NCI-H446 (cell line): ENCODE results near the gene FAM200A.
A peak's percentile ranks its signal among the peaks of the same experiment; 100 is the strongest.
"Not testable (repeated sequence)": the region's sequence is repeated elsewhere in the genome, so short reads cannot be mapped to it uniquely, and the experiment has no call there.

Experiments
- DNase-seq, 2 experiments: peaks; one replicate each; lab custom pipeline; 2025; lab: John Stamatoyannopoulos, UW

FAM200A gene

DNA sequence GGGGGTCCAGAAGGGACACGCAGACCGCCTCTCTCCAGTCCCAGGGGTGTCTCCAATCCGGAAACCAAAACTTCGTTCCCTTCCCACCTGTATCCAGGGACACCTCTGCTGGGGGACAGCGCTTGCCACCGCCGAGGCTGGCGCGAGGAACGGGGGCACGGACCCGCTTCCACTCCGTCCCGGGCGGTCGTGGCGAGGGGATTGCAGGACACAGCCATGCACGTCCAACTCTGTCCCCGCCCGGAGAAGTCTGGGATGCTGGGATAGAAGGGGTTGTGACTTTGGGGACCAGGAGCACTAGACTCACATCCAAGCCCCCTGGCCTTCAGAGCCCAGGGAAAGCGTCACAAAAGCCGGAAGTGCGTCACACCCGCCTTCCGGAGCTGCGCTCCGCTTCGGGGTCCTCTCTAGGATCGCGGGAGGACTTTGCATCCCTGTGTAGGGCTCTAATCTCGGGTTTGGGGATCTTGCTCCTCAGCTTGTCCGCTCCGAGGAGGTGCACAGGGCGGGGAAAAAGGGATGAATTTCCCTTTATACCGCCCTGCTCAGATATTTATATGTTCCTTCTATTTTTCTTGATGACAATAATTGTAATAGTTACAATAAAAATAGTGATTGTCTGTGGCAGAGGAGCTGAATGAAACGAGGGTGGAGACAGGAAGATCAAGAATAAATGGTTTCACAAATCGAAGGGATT lies at the start of gene FAM200A:
Gene FAM200A, minus strand, starts transcription at position 348 of the 697 bp plus-strand sequence. CDS start 3,707 bp downstream, outside the sequence.
- DNase-seq, result peak; percentile 64 to 89

DNA sequence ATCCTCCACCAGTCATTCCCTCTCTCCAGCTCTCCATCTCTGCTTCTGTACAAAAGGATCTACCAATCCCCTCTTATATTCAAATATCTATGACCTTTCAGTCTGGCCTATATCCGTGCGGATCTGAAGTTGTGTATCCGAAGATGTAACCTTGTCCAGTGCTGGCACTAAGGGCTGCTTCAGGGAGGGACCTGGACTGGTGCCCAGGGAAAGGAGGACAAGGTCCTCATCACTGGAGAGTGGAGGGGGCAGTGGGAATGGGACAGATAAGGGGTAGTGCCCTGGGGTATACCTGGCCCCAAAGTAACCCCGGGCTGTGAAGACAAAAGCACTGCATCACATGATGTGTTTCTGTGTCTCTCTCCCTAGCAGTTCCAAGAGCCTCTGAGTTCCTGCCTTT lies 47.9 kb upstream of the FAM200A start:
- DNase-seq, result no peak

DNA sequence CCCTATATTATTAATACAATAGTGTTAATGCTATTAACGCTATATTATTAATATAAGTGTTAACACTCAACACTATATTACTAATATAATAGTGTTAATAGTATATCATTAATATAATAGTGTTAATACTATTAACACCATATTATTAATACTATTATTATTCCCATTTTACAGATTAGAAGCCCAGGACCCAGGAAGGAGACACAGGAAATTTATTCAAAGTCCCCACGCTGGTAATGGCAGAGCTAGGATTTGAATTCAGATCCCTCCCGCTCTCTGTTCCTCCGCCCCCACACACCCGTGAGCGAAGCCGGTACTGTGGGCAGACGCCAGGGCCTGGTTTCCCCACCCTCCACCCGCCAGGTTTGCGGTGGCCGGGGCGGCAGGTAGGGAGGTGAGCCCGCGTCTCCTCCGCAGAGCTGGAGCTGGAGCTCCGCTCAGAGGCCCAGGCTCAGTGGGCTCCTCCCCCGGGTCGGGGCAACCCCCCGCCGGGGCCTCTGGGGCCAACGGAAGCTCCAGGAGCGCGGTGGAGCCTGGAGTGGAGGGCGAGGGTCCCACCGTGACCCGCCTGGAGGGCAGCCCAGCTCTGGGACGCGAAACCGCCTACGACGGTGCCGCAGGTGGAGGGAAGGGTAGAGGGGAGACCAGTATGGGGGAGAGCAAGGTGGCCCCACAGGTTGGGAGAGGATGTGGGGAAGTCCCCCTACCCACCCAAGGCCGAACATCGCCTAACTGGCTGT lies 46.0 kb upstream of the FAM200A start, which contains the start of gene TMEM225B:
Gene TMEM225B, plus strand, starts transcription at position 506 of the 740 bp plus-strand sequence. CDS start 6,122 bp downstream, outside the sequence.
- no peak for DNase-seq

DNA sequence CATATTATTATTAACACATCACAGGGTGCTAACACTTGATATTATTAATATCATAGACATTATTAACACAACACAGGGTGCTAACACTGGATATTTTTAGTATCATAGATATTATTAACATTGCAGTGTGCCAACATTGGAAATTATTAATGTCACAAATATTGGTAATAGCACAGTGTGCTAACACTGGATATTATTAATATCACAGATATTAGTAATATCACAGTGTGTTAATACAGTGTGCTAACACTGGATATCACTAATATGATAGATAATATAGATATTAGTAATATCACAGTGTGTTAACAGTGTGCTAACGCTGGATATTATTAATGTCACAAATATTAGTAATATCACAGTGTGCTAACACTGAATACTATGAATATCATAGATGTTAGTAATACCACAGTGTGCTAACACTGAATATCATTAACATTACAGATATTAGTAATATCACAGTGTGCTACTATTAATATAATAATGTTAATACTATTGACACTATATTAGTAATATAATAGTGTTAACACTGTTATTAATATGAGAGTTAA lies 44.6 kb upstream of the FAM200A start:
- DNase-seq, result no peak

DNA sequence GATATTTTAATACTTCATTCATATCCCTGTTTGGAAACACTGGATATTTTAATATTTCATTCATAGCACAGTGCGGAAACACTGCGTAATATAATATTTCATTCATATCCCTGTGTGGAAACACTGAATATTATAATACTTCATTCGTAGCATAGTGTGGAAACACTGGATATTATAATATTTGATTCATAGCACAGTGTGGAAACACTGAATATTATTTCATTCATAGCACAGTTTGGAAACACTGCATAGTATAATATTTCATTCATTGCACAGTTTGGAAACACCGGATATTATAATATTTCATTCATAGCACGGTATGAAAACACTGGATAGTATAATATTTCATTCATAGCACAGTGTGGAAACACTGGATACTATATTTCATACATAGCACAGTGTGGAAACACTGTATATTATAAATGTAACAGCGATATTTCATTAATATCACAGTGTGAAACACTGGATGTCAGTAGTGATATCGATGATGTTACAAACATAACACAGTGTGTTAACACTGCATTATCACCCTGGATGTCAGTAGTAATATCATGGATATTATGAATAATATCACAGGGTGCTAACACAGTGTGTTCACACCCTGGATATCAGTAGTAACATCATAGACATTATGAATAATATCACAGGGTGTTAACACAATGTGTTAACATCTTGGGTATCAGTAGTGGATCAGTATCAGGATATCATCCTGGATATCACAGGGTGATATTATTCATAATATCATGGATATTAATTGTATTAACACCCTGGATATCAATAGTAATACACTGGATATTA lies 43.2 kb upstream of the FAM200A start:
- no peak for DNase-seq

DNA sequence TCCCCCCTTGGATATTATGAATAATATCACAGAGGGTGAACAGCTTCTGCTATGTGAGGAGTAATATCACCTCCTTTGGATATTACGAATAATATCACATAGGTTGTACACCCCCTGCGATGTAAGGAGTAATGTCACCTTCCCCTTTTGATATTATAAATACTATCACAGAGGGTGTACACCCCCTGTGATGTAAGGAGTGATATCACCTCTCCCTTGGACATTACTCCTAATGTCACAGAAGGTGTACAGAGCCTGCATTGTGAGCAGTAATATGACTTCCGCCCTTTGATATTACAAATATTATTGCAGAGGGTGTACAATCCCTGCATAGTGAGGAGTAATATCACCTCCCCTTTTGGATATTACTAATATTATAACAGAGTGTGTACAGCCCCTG lies 37.0 kb upstream of the FAM200A start:
- DNase-seq, result no peak

DNA sequence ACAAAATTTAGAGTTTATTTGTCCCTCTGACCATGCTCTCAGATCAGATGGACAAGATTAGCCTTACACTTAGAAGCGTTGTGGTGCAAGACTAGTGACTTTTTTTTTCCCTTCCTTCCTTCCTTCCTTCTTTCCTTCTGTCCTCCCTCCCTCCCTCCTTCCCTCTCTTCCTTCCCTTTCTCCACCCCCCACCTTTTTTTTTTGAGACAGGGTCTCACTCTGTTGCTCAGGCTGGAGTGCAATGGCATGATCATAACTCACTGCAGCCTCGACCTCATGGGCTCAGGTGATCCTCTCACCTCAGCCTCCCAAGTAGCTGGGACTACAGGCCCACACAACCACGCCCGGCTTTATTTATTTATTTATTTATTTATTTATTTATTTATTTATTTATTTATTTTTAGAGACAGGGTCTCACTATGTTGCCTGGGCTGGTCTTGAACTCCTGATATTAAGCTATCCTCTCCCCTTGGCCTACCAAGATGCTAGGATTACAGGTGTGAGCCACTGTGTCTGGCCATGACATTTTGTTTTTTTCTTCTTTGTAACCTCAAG lies 28.9 kb upstream of the FAM200A start:
- DNase-seq, result not testable (repeated sequence)

DNA sequence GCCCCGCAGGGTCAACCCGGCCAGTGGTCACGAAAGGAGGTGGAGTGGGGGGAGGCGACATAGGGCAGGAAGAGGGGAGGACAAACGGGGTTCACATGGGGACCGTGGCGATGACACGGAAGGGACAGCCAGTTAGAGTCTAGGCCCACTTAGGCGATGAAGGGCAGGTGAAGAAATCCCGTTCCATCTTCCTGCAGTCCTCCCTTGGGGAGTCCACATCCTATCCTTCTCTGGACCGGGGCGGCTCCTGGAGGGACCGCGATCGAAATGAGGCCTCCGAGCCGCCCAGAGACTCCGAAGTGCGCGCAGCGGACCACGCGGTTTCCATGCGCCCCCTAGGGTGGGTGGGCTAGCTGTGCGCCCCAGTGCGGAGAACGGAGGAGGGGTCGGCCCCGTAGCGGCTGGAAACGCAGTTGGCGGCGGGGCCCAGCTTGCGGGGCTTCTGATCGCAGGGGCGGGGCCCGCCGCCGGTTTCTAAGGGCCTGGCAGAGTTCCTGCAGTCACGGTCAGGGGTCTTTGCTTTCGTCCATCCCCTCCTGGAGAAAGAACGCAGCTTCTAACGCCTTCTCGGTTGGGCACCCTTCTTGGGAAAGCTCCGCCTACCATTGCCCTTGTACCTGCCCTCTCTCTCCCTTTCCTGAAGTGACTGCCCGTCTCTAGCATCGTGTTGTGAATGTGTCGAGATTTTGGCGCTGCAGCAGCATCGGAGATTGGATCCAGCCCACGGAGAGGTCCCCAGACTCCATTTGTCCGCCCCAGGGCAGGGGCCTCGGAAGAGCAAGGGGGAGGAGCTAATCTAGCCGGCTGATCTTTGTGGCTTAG lies 28.3 kb upstream of the FAM200A start:
- DNase-seq, result no peak

DNA sequence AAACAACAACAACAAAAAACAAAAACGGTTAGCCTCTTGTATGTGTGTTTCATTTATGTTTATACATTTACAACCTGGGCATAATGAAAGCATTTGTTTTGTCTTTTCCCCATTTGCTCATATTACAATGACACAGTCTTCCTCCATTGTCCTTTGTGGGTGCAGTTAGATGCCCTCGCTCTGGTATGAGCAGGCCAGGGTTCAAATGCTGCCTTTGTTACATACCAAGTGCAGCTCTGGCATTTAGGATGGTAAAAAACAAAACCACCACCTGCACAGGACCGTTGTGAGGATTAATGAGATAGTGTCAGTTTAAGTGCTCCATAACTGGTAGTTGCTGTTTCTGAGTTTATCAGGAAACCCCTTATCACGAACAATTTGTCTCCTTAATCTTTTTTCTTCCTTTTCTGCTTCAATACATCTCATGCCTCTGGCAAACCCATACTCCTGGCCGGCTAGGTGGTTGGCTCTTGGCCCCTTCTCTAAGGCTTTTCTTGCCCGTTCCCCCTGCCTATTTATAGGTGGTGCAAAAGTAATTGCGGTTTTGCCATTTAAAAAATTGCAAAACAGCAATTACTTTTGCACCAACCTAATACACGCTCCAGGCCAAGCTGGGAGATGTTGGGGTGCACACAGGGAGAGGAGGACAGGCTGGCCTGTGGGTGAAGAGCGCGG lies 27.5 kb upstream of the FAM200A start:
- DNase-seq, result no peak

DNA sequence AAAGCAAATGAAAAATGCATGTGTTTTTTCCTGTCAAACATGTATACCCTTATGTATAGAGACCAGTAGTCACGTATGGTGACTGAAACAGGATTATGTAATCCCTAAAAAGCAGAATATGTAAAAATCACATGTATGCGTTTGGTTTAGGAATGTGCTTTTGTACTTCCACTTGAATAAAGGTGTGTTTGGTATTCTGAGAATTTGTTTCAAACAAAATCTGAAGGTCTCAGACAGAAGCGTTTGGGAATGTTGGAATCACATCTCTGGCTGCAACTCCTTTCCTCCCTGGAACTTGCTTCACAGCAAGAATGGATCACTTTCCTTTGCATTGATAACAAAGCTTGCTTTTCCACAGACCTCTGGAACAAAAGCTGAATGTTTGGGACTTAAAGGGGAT lies 24.3 kb upstream of the FAM200A start:
- no peak for DNase-seq

DNA sequence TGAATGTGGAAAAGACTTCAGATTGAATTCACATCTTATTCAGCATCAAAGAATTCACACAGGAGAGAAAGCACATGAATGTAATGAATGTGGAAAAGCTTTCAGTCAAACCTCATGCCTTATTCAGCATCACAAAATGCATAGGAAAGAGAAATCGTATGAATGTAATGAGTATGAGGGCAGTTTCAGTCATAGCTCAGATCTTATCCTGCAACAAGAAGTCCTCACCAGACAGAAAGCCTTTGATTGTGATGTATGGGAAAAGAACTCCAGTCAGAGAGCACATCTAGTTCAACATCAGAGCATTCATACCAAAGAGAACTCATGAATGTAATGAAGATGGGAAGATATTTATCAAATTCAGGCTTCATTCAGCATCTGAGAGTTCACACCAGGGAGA lies 21.3 kb upstream of the FAM200A start:
- DNase-seq, result no peak

DNA sequence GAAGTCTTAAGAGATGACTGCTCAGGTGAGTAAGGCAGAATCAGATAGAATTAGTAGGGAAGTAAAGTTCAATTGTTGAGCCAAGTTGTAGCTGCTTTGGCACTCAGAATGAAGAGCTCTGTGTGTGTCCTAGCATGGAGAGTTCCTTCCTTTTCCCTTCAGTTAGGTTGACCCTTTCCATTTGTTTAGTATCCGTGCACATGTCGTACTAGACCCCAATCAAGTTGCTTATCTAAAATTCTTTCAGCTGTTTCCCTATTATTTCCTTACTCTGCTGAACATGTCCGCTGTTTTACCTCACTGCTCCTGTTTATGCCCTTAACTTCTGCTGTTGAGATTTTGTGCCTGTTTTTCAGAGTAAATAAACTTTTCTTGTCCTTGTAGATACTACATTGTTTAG lies 19.9 kb upstream of the FAM200A start:
- no peak for DNase-seq

DNA sequence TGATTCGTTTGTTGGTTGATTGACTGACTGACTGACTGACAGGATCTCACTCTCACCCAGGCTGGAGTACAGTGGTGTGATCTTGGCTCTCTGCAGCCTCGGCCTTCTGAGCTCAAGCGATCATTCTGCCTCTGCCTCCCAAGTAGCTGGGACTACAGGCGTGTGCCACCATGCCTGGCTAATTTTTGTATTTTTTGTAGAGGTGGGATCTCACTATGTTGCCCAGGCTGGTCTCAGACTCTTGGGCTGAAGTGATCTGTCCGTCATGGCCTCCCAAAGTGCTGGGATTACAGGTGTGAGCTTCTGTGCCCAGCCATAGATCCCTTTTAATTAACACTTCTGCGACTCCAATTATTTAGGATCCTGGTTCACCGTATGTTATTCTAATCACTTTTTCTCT lies 16.9 kb upstream of the FAM200A start:
- DNase-seq, result not testable (repeated sequence)

DNA sequence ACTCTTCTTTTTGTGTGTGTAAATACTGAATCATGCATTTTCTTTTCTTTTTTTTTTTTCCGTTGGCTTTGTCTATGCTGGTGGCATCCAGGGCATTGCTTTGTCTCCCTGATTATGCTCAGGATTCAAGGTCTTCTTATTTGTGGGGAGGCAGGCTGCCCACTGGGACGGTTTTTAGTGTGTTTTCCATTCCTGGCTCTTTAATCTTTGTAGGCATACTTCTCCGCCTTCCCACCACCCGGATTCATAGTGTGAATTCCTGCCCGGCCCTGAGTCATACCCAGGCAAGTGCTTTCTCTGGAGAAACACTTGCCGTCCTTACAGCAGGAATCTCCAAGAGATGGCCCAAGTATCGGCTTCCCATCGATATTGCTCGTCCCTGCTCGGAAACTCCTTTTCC lies 11.7 kb upstream of the FAM200A start:
- DNase-seq, result no peak

DNA sequence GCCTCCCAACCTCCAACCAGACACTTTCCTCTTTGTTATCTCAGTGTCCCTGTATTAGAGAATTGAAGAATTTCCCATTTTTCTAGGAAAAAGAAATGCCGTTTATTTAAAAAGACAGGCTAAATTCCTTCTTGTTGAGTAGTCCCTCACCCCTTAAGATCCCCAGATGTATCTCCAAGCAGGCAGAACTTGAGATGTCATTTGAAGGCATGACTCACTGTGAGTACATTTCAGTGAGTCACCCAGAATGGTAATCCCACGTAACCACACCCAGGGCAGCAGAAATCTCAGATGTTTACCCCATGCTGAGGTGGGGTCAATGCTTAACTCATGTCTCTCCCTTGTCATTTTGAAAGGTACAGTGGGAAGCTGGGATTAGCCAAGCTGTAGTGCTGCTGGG lies 10.9 kb upstream of the FAM200A start:
- DNase-seq, result no peak

DNA sequence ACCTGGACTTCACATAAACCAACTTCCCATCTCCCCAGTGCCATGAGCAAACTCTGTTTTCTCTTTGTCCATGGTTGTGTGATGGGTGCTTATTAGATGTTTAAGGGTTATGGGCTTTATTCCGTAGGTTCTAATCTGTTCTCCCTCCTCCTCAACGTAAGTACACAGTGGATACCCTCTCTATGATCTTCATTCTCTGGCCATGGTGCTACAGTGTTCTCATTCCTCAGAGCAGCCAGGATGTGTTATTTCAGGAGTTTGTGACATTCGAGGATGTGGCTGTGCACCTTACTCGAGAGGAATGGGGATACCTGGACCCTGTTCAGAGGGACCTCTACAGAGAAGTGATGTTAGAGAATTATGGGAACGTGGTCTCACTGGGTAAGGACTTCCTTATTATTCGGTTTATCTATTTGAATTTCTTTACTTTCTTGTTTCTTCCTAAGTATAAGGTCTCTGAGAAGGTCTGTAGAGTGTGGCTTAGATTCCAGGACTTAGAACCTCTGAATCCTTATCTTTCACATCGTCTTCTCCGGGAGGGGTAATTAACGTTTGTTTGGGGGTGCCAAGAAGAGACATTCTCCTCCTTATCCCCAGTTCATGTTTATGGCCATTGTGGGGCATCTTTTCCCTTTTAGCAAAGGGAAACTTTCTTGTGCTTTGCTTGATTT lies 10.3 kb upstream of the FAM200A start:
- DNase-seq, result no peak

DNA sequence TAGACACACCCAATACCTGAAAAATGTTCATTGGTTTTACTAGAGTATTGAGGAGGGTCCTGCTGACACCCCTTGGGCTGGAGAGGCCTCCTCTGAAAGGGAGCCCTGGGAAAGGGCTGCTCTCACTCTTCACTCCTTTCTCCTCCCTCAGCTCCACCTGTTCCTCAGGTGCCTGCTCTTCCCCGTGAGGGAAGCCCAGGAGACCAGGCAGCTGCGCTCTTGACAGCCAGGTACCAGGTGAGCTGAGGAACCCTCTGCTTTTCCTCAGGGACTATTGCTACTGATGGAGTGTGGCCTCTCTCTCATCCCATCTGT lies 9.8 kb upstream of the FAM200A start:
- DNase-seq, result no peak

DNA sequence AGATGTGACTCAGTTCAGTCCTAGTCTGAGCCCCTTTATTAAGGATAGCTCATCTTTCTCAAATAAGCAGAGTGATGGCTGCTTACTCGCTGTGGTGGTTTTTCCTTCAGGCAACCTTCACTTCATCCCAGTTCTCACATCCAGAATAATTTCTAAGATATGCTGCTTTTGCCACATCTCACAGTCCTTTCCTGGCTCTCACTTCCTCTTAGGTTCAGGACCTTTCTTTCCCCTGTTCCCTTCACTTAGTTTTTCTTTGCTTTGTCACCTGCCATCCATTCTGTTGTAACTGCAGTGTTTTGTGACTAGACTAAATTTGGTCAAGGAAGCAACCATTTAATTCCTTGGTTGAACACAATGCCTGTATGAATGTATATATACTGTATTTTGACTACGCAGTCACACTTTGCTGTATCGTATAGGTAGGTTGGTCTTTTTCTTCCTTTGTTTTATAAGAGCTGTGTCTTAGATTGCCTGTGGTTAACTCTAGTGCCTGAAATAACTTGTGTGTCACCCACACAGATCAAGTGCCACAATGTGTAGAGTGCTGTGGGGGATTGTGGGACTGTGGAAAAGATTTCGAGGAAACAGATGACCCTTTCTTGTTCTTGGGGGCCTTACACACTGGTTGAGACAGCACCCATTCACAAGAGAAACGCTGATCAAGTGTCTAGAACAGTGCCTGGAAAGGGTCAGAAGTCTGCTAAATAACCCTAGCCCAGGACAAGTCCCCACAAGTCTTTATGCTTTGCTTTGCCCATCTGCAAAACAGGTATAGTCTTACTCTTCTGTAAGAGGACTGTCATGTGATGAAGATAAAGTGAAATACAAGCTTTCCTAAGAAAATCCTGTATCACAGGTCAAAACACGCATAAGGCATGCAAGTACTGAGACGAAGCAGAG lies 9.2 kb upstream of the FAM200A start:
- DNase-seq, result no peak
